ENCODE data around the gene CSTB.

CSTB gene

GRCh38 chr21:43806017-43806710 is 30.1 kb upstream of the CSTB start:
- Histone ChIP-seq H3K23ac (ENCODE audit: low read depth, low read length, poor library complexity) (no peak overlapping the region), H3K27ac (replicated peaks; ENCODE audit: low read length) (no peak overlapping the region), H3K4me1 (ENCODE audit: control insufficient read depth in 2 of 2, insufficient read depth in 1 of 2, low read depth in 1 of 2, low read length in 2 of 2) (peaks cover 6% of the 10 kb centered on the region in 2 donors), H3K14ac (ENCODE audit: low read length) (no peak overlapping the region), H2AFZ (ENCODE audit: low read length) (no peak overlapping the region), H3K27me3 (ENCODE audit: control insufficient read depth in 3 of 3, insufficient read depth in 3 of 3, low read depth in 1 of 3, low read length in 3 of 3) (no peaks in the 10 kb centered on the region), H3K4me2 (ENCODE audit: insufficient read depth, low read length, poor library complexity, severe bottlenecking) (no peak overlapping the region), H3K9me3 (replicated peaks in 1 of 2; ENCODE audit: control insufficient read depth in 2 of 2, insufficient read depth in 1 of 2, low read depth in 1 of 2, low read length in 2 of 2) (peaks cover 0 to 2% of the 10 kb centered on the region in 2 donors), H4K8ac (ENCODE audit: low read depth, low read length) (no peak overlapping the region), H3K4me3 (ENCODE audit: low read length in 2 of 2) (peak overlapping the region in 1 of 2 donors; percentile 9), H2BK5ac (ENCODE audit: low read length) (no peak overlapping the region), H3K9ac (ENCODE audit: low read depth, low read length, poor library complexity) (peak overlapping the region; percentile 32), H3K36me3 (replicated peaks in 1 of 2; ENCODE audit: control insufficient read depth in 2 of 2, insufficient read depth in 2 of 2, low read length in 2 of 2) (peaks cover 34 to 48% of the 10 kb centered on the region in 2 donors), H2BK12ac (ENCODE audit: low read length) (no peak overlapping the region), H2BK15ac (ENCODE audit: low read length) (no peak overlapping the region), H2AK5ac (ENCODE audit: low read depth, low read length) (no peak overlapping the region), H2BK120ac (ENCODE audit: low read depth, low read length) (no peak overlapping the region), H4K91ac (ENCODE audit: low read depth, low read length, poor library complexity) (no peak overlapping the region), H3K4ac (ENCODE audit: low read length) (no peak overlapping the region), H3K79me1 (ENCODE audit: low read depth, low read length) (peaks cover 11% of the 10 kb centered on the region), H3K18ac (ENCODE audit: low read length) (no peak overlapping the region)
- DNase-seq (ENCODE audit: low spot score), result no peak
- WGBS, 2 donors (ENCODE audit: extremely low coverage in 2 of 2, insufficient read length in 2 of 2, insufficient replicate concordance in 1 of 2), result no CpG with 5 or more reads among the region's 21 CpGs

DNA sequence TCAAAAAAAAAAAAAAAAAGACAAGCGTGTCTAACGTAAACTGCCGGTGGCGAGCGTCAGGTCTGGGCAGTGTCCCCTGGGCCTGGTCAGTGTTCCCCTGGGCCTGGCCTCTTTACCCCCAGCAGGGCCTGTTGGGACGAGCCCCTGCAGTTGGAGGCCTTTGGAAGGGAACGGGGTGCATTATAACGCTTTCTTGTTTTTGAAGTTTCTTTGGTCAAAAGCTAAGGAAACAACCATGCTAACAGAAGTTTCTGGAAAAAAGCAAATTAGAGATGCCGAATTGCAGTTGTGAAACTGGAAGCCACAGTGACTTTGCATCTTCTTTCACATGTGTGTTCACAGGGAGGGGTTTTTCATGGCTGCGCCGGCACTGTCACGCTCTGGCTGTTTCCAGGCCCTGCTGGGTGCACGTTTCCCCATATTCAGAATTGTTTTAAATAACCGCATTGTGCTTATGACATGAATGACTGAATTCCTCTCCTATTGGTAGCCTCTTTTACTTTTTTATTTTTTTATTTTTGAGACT is 29.2 kb upstream of the CSTB start:
- no peak overlapping the region for H4K91ac ChIP-seq (ENCODE audit: low read depth, low read length, poor library complexity)
- H2AK5ac ChIP-seq (ENCODE audit: low read depth, low read length), result no peak overlapping the region
- H3K4me2 ChIP-seq (ENCODE audit: insufficient read depth, low read length, poor library complexity, severe bottlenecking), result no peak overlapping the region
- no peak overlapping the region for H2BK15ac ChIP-seq (ENCODE audit: low read length)
- H2AFZ ChIP-seq (ENCODE audit: low read length), result no peak overlapping the region
- peak overlapping the region; percentile 65 for H4K8ac ChIP-seq (ENCODE audit: low read depth, low read length)
- H3K4ac ChIP-seq (ENCODE audit: low read length), result no peak overlapping the region
- peaks cover 0 to 2% of the 10 kb centered on the region in 2 donors for H3K9me3 ChIP-seq (replicated peaks in 1 of 2; ENCODE audit: control insufficient read depth in 2 of 2, insufficient read depth in 1 of 2, low read depth in 1 of 2, low read length in 2 of 2)
- no peak overlapping the region for H3K23ac ChIP-seq (ENCODE audit: low read depth, low read length, poor library complexity)
- no peak overlapping the region for H2BK12ac ChIP-seq (ENCODE audit: low read length)
- no peaks in the 10 kb centered on the region for H3K27me3 ChIP-seq (ENCODE audit: control insufficient read depth in 3 of 3, insufficient read depth in 3 of 3, low read depth in 1 of 3, low read length in 3 of 3)
- no peaks in the 10 kb centered on the region for H3K4me1 ChIP-seq (ENCODE audit: control insufficient read depth in 2 of 2, insufficient read depth in 1 of 2, low read depth in 1 of 2, low read length in 2 of 2)
- H3K14ac ChIP-seq (ENCODE audit: low read length), result no peak overlapping the region
- H3K79me1 ChIP-seq (ENCODE audit: low read depth, low read length), result peaks cover 9% of the 10 kb centered on the region
- H2BK5ac ChIP-seq (ENCODE audit: low read length), result peak overlapping the region; percentile 53
- no peak overlapping the region for H2BK120ac ChIP-seq (ENCODE audit: low read depth, low read length)
- no peak overlapping the region for H3K18ac ChIP-seq (ENCODE audit: low read length)
- H3K9ac ChIP-seq (ENCODE audit: low read depth, low read length, poor library complexity), result no peak overlapping the region
- no peak overlapping the region for H3K27ac ChIP-seq (replicated peaks; ENCODE audit: low read length)
- no peak overlapping the region for H3K4me3 ChIP-seq (ENCODE audit: low read length in 2 of 2)
- DNase-seq (ENCODE audit: low spot score), result no peak
- H3K36me3 ChIP-seq (replicated peaks in 1 of 2; ENCODE audit: control insufficient read depth in 2 of 2, insufficient read depth in 2 of 2, low read length in 2 of 2), result peaks cover 42 to 56% of the 10 kb centered on the region in 2 donors
- WGBS, 2 donors (ENCODE audit: extremely low coverage in 2 of 2, insufficient read length in 2 of 2, insufficient replicate concordance in 1 of 2), result no CpG with 5 or more reads among the region's 14 CpGs

GRCh38 chr21:43803558-43804300 is 27.6 kb upstream of the CSTB start:
- Histone ChIP-seq H2BK12ac (ENCODE audit: low read length) (no peak overlapping the region), H3K23ac (ENCODE audit: low read depth, low read length, poor library complexity) (no peak overlapping the region), H4K8ac (ENCODE audit: low read depth, low read length) (no peak overlapping the region), H3K4me3 (ENCODE audit: low read length in 2 of 2) (no peak overlapping the region), H2AK5ac (ENCODE audit: low read depth, low read length) (no peak overlapping the region), H2BK120ac (ENCODE audit: low read depth, low read length) (no peak overlapping the region), H3K9me3 (replicated peaks in 1 of 2; ENCODE audit: control insufficient read depth in 2 of 2, insufficient read depth in 1 of 2, low read depth in 1 of 2, low read length in 2 of 2) (peaks cover 0 to 2% of the 10 kb centered on the region in 2 donors), H3K4me1 (ENCODE audit: control insufficient read depth in 2 of 2, insufficient read depth in 1 of 2, low read depth in 1 of 2, low read length in 2 of 2) (no peaks in the 10 kb centered on the region), H3K18ac (ENCODE audit: low read length) (no peak overlapping the region), H3K14ac (ENCODE audit: low read length) (no peak overlapping the region), H3K79me1 (ENCODE audit: low read depth, low read length) (peaks cover 14% of the 10 kb centered on the region), H2AFZ (ENCODE audit: low read length) (no peak overlapping the region), H4K91ac (ENCODE audit: low read depth, low read length, poor library complexity) (no peak overlapping the region), H3K27me3 (ENCODE audit: control insufficient read depth in 3 of 3, insufficient read depth in 3 of 3, low read depth in 1 of 3, low read length in 3 of 3) (no peaks in the 10 kb centered on the region), H3K9ac (ENCODE audit: low read depth, low read length, poor library complexity) (no peak overlapping the region), H2BK5ac (ENCODE audit: low read length) (no peak overlapping the region), H3K36me3 (replicated peaks in 1 of 2; ENCODE audit: control insufficient read depth in 2 of 2, insufficient read depth in 2 of 2, low read length in 2 of 2) (peaks cover 53 to 72% of the 10 kb centered on the region in 2 donors), H3K4me2 (ENCODE audit: insufficient read depth, low read length, poor library complexity, severe bottlenecking) (no peak overlapping the region), H2BK15ac (ENCODE audit: low read length) (no peak overlapping the region), H3K4ac (ENCODE audit: low read length) (no peak overlapping the region), H3K27ac (replicated peaks; ENCODE audit: low read length) (no peak overlapping the region)
- no CpG with 5 or more reads among the region's 33 CpGs for WGBS, 2 donors (ENCODE audit: extremely low coverage in 2 of 2, insufficient read length in 2 of 2, insufficient replicate concordance in 1 of 2)
- DNase-seq (ENCODE audit: low spot score), result no peak

GRCh38 chr21:43802713-43803313 is 26.7 kb upstream of the CSTB start:
- Histone ChIP-seq H2BK15ac (ENCODE audit: low read length) (no peak overlapping the region), H3K4me1 (ENCODE audit: control insufficient read depth in 2 of 2, insufficient read depth in 1 of 2, low read depth in 1 of 2, low read length in 2 of 2) (no peaks in the 10 kb centered on the region), H3K27ac (replicated peaks; ENCODE audit: low read length) (no peak overlapping the region), H2BK12ac (ENCODE audit: low read length) (no peak overlapping the region), H3K18ac (ENCODE audit: low read length) (no peak overlapping the region), H3K4me3 (ENCODE audit: low read length in 2 of 2) (peak overlapping the region in 1 of 2 donors; percentile 17), H3K27me3 (ENCODE audit: control insufficient read depth in 3 of 3, insufficient read depth in 3 of 3, low read depth in 1 of 3, low read length in 3 of 3) (no peaks in the 10 kb centered on the region), H2AFZ (ENCODE audit: low read length) (no peak overlapping the region), H4K91ac (ENCODE audit: low read depth, low read length, poor library complexity) (no peak overlapping the region), H2BK5ac (ENCODE audit: low read length) (no peak overlapping the region), H3K14ac (ENCODE audit: low read length) (peak overlapping the region; percentile 82), H3K23ac (ENCODE audit: low read depth, low read length, poor library complexity) (peak overlapping the region; percentile 48), H2AK5ac (ENCODE audit: low read depth, low read length) (no peak overlapping the region), H3K4me2 (ENCODE audit: insufficient read depth, low read length, poor library complexity, severe bottlenecking) (no peak overlapping the region), H3K4ac (ENCODE audit: low read length) (no peak overlapping the region), H3K9ac (ENCODE audit: low read depth, low read length, poor library complexity) (peak overlapping the region; percentile 70), H4K8ac (ENCODE audit: low read depth, low read length) (no peak overlapping the region), H3K9me3 (replicated peaks in 1 of 2; ENCODE audit: control insufficient read depth in 2 of 2, insufficient read depth in 1 of 2, low read depth in 1 of 2, low read length in 2 of 2) (peaks cover 0 to 2% of the 10 kb centered on the region in 2 donors), H2BK120ac (ENCODE audit: low read depth, low read length) (no peak overlapping the region), H3K36me3 (replicated peaks in 1 of 2; ENCODE audit: control insufficient read depth in 2 of 2, insufficient read depth in 2 of 2, low read length in 2 of 2) (peaks cover 60 to 81% of the 10 kb centered on the region in 2 donors), H3K79me1 (ENCODE audit: low read depth, low read length) (peaks cover 11% of the 10 kb centered on the region)
- no peak for DNase-seq (ENCODE audit: low spot score)
- no CpG with 5 or more reads among the region's 14 CpGs for WGBS, 2 donors (ENCODE audit: extremely low coverage in 2 of 2, insufficient read length in 2 of 2, insufficient replicate concordance in 1 of 2)
